ENCODE measurements around the gene MTX3. TPM values are rescaled to one million over a fixed set of nuclear protein-coding genes. Genes with fewer than 3 reads are reported as not detected.

Gene MTX3
- total and polyA plus RNA-seq, 3 experiments from 2014 or later, result 1.3 to 22.8 (median 22.7) TPM

- H3K4me1 ChIP-seq (ENCODE audit: insufficient read depth, low read length), result no peaks in the 10 kb centered on the region
- Mint-ChIP-seq H3K9me3 (no peaks in the 10 kb centered on the region), H3K27ac (no peak overlapping the region), H3K4me1 (peaks cover 5 to 8% (median 6%) of the 10 kb centered on the region in 3 donors), H3K27me3 (peaks cover 27 to 61% of the 10 kb centered on the region in 2 donors), H3K36me3 (no peaks in the 10 kb centered on the region), H3K4me3 (no peak overlapping the region)
- ChIA-PET POLR2A (no interaction called here), CTCF (no interaction called here)
- no peaks in the 10 kb centered on the region for H3K9me3 ChIP-seq (ENCODE audit: low read length)
- H3K27ac ChIP-seq (ENCODE audit: low read depth, low read length), result no peak overlapping the region
- no peak for DNase-seq
- no peak overlapping the region for H3K4me3 ChIP-seq (ENCODE audit: low read length)
- H3K27me3 ChIP-seq (ENCODE audit: insufficient read depth, low read length, poor library complexity, severe bottlenecking), result peaks cover 29% of the 10 kb centered on the region
- H3K36me3 ChIP-seq (ENCODE audit: insufficient read depth, low read length), result no peaks in the 10 kb centered on the region
These were observed 42.5 kb upstream of the MTX3 start for GRCh38 chr5:80033513-80033912.

DNA sequence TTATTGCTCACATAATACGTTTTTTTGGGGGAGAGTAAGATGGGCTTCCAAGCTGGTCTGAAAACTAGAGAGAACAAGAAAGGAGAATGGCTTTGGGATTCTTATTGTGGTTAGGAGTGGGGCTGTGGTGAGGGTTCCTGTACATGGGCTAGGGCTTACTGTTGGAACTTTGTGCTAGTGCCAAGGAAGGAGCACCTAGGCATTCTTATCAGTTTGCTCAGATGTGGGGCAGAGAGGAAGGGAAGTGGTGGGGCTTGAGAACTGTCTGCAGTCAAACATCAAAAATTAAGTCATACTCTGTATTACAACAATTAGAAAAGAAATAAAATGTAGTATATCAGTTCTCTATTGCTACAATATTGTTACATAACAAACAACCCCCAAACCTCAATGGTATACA lies 40.0 kb upstream of the MTX3 start:
- ChIA-PET POLR2A (no interaction called here), CTCF (no interaction called here)
- Mint-ChIP-seq H3K9me3 (no peaks in the 10 kb centered on the region), H3K4me1 (peaks cover 5 to 8% (median 6%) of the 10 kb centered on the region in 3 donors), H3K27me3 (peaks cover 25 to 55% of the 10 kb centered on the region in 2 donors), H3K27ac (no peak overlapping the region), H3K4me3 (no peak overlapping the region), H3K36me3 (no peaks in the 10 kb centered on the region)
- Histone ChIP-seq H3K9me3 (ENCODE audit: low read length) (no peaks in the 10 kb centered on the region), H3K4me1 (ENCODE audit: insufficient read depth, low read length) (no peaks in the 10 kb centered on the region), H3K27me3 (ENCODE audit: insufficient read depth, low read length, poor library complexity, severe bottlenecking) (peaks cover 19% of the 10 kb centered on the region), H3K36me3 (ENCODE audit: insufficient read depth, low read length) (no peaks in the 10 kb centered on the region), H3K4me3 (ENCODE audit: low read length) (no peak overlapping the region), H3K27ac (ENCODE audit: low read depth, low read length) (no peak overlapping the region)
- no peak for DNase-seq

DNA sequence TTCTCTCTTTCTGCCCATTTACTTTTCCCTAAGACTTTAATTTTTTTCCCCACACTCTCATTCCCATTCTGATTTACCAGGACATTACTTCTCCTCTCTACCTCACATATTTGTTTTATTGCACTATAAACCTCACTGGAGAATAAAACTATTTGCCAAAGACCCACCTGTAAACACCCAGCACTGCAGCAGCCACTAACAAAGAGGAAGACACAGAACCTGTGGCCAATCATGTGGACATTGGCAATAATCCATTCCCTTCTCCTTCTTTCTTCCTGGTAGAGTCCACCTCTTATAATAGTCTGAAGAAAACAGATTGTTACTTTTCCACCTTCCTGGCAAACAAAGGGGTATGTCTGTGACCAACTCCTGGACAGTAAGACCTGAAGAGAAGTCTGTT lies 35.8 kb upstream of the MTX3 start:
- Mint-ChIP-seq H3K4me1 (no peaks in the 10 kb centered on the region), H3K36me3 (no peaks in the 10 kb centered on the region), H3K27me3 (peaks cover 7 to 21% of the 10 kb centered on the region in 2 donors), H3K4me3 (peak overlapping the region in 1 of 7 donors; percentile 18), H3K27ac (no peak overlapping the region), H3K9me3 (no peaks in the 10 kb centered on the region)
- Histone ChIP-seq H3K4me1 (ENCODE audit: insufficient read depth, low read length) (no peaks in the 10 kb centered on the region), H3K36me3 (ENCODE audit: insufficient read depth, low read length) (no peaks in the 10 kb centered on the region), H3K27ac (ENCODE audit: low read depth, low read length) (no peak overlapping the region), H3K9me3 (ENCODE audit: low read length) (no peaks in the 10 kb centered on the region), H3K4me3 (ENCODE audit: low read length) (no peak overlapping the region), H3K27me3 (ENCODE audit: insufficient read depth, low read length, poor library complexity, severe bottlenecking) (no peaks in the 10 kb centered on the region)
- no peak for DNase-seq
- CTCF ChIA-PET, result no interaction called here
- POLR2A ChIA-PET, result no interaction called here

- H3K36me3 Mint-ChIP-seq, result no peaks in the 10 kb centered on the region
- H3K27me3 ChIP-seq (ENCODE audit: insufficient read depth, low read length, poor library complexity, severe bottlenecking), result no peaks in the 10 kb centered on the region
- H3K36me3 ChIP-seq (ENCODE audit: insufficient read depth, low read length), result no peaks in the 10 kb centered on the region
- no peak for DNase-seq
- H3K4me1 Mint-ChIP-seq, result no peaks in the 10 kb centered on the region
- H3K4me1 ChIP-seq (ENCODE audit: insufficient read depth, low read length), result no peaks in the 10 kb centered on the region
- H3K27ac ChIP-seq (ENCODE audit: low read depth, low read length), result no peak overlapping the region
- no peaks in the 10 kb centered on the region for H3K9me3 ChIP-seq (ENCODE audit: low read length)
- H3K9me3 Mint-ChIP-seq, result no peaks in the 10 kb centered on the region
- POLR2A ChIA-PET, result no interaction called here
- H3K4me3 ChIP-seq (ENCODE audit: low read length), result no peak overlapping the region
- H3K27ac Mint-ChIP-seq, result no peak overlapping the region
- peaks cover 5 to 26% of the 10 kb centered on the region in 2 donors for H3K27me3 Mint-ChIP-seq
- no peak overlapping the region for H3K4me3 Mint-ChIP-seq
- CTCF ChIA-PET, result interaction anchor here (1.6 kb wide), 1 partner anchor 58 kb away, joined by 4 read pairs; no protein-coding TSS in a partner anchor
These were observed 34.0 kb upstream of the MTX3 start for GRCh38 chr5:80025069-80025468.

GRCh38 chr5:80010754-80011392 lies 19.8 kb upstream of the MTX3 start:
- POLR2A ChIA-PET, result interaction anchor here (0.5 kb wide), 1 partner anchor 214 kb away, joined by 6 read pairs; no protein-coding TSS in a partner anchor

DNA sequence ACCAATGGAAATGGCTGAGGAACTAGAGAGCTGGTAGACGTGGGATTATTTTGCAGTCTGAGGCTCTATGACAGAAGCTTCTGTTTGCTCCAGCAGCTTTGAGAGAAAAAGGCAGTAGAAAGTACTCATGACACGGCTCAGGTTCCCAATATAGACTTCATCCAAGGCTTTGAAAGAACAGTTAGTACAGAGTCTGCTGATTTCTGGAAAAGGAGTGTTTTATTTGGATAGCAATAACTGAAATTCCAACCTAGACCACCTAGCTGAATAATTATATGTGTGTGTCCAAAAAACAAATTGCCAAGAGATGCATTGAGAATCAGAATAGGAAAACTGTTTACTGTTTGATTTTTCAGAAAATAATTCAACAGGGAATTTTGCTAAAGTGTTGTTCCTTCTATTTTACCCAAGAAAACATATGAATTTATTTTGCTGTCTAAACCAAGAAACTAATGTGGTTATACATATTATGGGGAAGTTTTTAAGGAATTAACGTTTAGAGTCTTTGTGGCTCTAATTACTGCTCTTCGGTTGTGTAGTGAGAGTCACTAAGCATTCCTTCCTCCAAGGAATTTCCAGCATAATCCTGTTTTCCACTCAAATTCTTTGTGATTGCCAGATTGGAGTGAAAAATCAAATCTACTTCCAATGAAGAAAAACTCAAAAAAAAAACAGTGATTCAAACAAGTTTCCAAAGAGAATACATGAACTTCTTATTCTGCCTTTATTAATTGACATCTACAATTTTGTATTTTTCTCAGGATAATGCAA lies 18.1 kb upstream of the MTX3 start:
- no peak overlapping the region for H3K27ac ChIP-seq (ENCODE audit: low read depth, low read length)
- Mint-ChIP-seq H3K27ac (no peak overlapping the region), H3K4me3 (no peak overlapping the region), H3K36me3 (peaks cover 0 to 11% (median 8%) of the 10 kb centered on the region in 3 donors), H3K27me3 (no peaks in the 10 kb centered on the region), H3K9me3 (peaks cover 0 to 2% (median 0%) of the 10 kb centered on the region in 5 donors), H3K4me1 (no peaks in the 10 kb centered on the region)
- CTCF ChIA-PET, result no interaction called here
- H3K4me1 ChIP-seq (ENCODE audit: insufficient read depth, low read length), result no peaks in the 10 kb centered on the region
- H3K27me3 ChIP-seq (ENCODE audit: insufficient read depth, low read length, poor library complexity, severe bottlenecking), result no peaks in the 10 kb centered on the region
- H3K4me3 ChIP-seq (ENCODE audit: low read length), result no peak overlapping the region
- no peaks in the 10 kb centered on the region for H3K36me3 ChIP-seq (ENCODE audit: insufficient read depth, low read length)
- POLR2A ChIA-PET, result no interaction called here
- H3K9me3 ChIP-seq (ENCODE audit: low read length), result no peaks in the 10 kb centered on the region
- DNase-seq, result no peak

More at GRCh38 chr5:80010754-80011392, 19.8 kb upstream of the MTX3 start:
- no peaks in the 10 kb centered on the region for H3K4me1 ChIP-seq (ENCODE audit: insufficient read depth, low read length)
- H3K36me3 ChIP-seq (ENCODE audit: insufficient read depth, low read length), result no peaks in the 10 kb centered on the region
- Mint-ChIP-seq H3K9me3 (peaks cover 0 to 2% (median 0%) of the 10 kb centered on the region in 5 donors), H3K36me3 (peaks cover 0 to 11% (median 8%) of the 10 kb centered on the region in 3 donors), H3K27ac (no peak overlapping the region), H3K4me1 (no peaks in the 10 kb centered on the region), H3K4me3 (no peak overlapping the region), H3K27me3 (no peaks in the 10 kb centered on the region)
- no peaks in the 10 kb centered on the region for H3K9me3 ChIP-seq (ENCODE audit: low read length)
- no peaks in the 10 kb centered on the region for H3K27me3 ChIP-seq (ENCODE audit: insufficient read depth, low read length, poor library complexity, severe bottlenecking)
- no peak for DNase-seq
- H3K27ac ChIP-seq (ENCODE audit: low read depth, low read length), result no peak overlapping the region
- CTCF ChIA-PET, result no interaction called here
- no peak overlapping the region for H3K4me3 ChIP-seq (ENCODE audit: low read length)

DNA sequence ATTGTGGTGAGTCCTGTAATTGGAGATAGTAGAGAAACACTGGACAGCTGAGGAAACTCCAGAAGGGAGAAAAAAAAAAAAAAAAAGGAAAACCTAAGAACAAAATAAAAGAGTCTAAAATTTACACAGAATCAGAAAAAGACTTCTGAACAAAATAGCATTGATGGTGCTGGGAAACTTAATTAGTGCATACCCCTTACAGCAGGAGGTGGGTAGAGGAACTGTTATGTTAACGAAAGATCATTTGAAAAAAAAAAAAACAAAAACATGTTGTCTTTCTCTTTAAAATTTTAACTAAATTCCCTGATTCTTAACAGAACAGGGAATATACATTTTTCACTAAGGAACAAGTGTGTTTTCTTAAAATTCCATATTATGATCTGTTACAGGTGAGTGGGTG lies 11.6 kb upstream of the MTX3 start:
- H3K4me1 Mint-ChIP-seq, result no peaks in the 10 kb centered on the region
- no peak overlapping the region for H3K27ac ChIP-seq (ENCODE audit: low read depth, low read length)
- no peak overlapping the region for H3K4me3 Mint-ChIP-seq
- no peaks in the 10 kb centered on the region for H3K9me3 ChIP-seq (ENCODE audit: low read length)
- H3K36me3 ChIP-seq (ENCODE audit: insufficient read depth, low read length), result no peaks in the 10 kb centered on the region
- H3K9me3 Mint-ChIP-seq, result peaks cover 0 to 2% (median 0%) of the 10 kb centered on the region in 5 donors
- CTCF ChIA-PET, result interaction anchor here (1.0 kb wide), 1 partner anchor 11 kb away, joined by 3 read pairs; the partner anchor contains the start of gene MTX3
- no peak for DNase-seq
- H3K27me3 ChIP-seq (ENCODE audit: insufficient read depth, low read length, poor library complexity, severe bottlenecking), result no peaks in the 10 kb centered on the region
- peaks cover 0 to 10% (median 9%) of the 10 kb centered on the region in 3 donors for H3K36me3 Mint-ChIP-seq
- no peaks in the 10 kb centered on the region for H3K27me3 Mint-ChIP-seq
- H3K4me1 ChIP-seq (ENCODE audit: insufficient read depth, low read length), result no peaks in the 10 kb centered on the region
- H3K4me3 ChIP-seq (ENCODE audit: low read length), result no peak overlapping the region
- no peak overlapping the region for H3K27ac Mint-ChIP-seq
- POLR2A ChIA-PET, result no interaction called here

GRCh38 chr5:79999722-80000121 lies 8.7 kb upstream of the MTX3 start:
- no peaks in the 10 kb centered on the region for H3K9me3 ChIP-seq (ENCODE audit: low read length)
- H3K4me1 ChIP-seq (ENCODE audit: insufficient read depth, low read length), result no peaks in the 10 kb centered on the region
- peaks cover 3% of the 10 kb centered on the region for H3K27me3 ChIP-seq (ENCODE audit: insufficient read depth, low read length, poor library complexity, severe bottlenecking)
- CTCF ChIA-PET, result no interaction called here
- no peak overlapping the region for H3K4me3 Mint-ChIP-seq
- H3K4me3 ChIP-seq (ENCODE audit: low read length), result no peak overlapping the region
- H3K4me1 Mint-ChIP-seq, result no peaks in the 10 kb centered on the region
- H3K27ac Mint-ChIP-seq, result no peak overlapping the region
- H3K27me3 Mint-ChIP-seq, result peaks cover 6 to 12% of the 10 kb centered on the region in 2 donors
- H3K27ac ChIP-seq (ENCODE audit: low read depth, low read length), result no peak overlapping the region
- H3K36me3 ChIP-seq (ENCODE audit: insufficient read depth, low read length), result no peaks in the 10 kb centered on the region
- peaks cover 0 to 12% (median 10%) of the 10 kb centered on the region in 3 donors for H3K36me3 Mint-ChIP-seq
- no peaks in the 10 kb centered on the region for H3K9me3 Mint-ChIP-seq
- DNase-seq, result no peak
- POLR2A ChIA-PET, result no interaction called here
